Measurements from ENCODE around the gene ANKS3. TPM values are rescaled to one million over a fixed set of nuclear protein-coding genes. Genes with fewer than 3 reads are reported as not detected.
A peak's percentile ranks its signal among the peaks of the same experiment; 100 is the strongest.

The ANKS3 gene
- total and polyA plus RNA-seq, 2 of the 8 experiments (the other 6 are each of a cell fraction or from before 2014, with no cell fraction given), result 15.5 to 23.9 TPM

GRCh38 chr16:4768549-4769305 is 34.7 kb upstream of the ANKS3 start (continued):
- TF ChIP-seq CHD7 (IDR thresholded peaks at IDR 0.05; ENCODE audit: insufficient replicate concordance, low read length) (no peak), EP300 (IDR thresholded peaks at IDR 0.05; ENCODE audit: borderline replicate concordance in 1 of 2, low read depth in 2 of 2, low read length in 2 of 2) (no peak), KDM4A (IDR thresholded peaks at IDR 0.05; ENCODE audit: low read depth, low read length, severe bottlenecking) (peak; percentile 55), TAF1 (IDR thresholded peaks at IDR 0.05; ENCODE audit: low read depth, low read length) (peak; percentile 56), SIN3A (conservative IDR thresholded peaks at IDR 0.05 in 1 of 2, IDR thresholded peaks at IDR 0.05 in 1 of 2; ENCODE audit: low read depth in 1 of 2, low read length in 2 of 2) (peak in 1 of 2 experiments; percentile 75; a peak in 1 of 4 replicates), CREB1 (IDR thresholded peaks at IDR 0.05) (0 out of 2 replicates have a peak, but pooled peaks have one; percentile 37), SP1 (IDR thresholded peaks at IDR 0.05; ENCODE audit: low read depth, low read length) (no peak; the same call in 1 of the 2 replicates), POLR2A (IDR thresholded peaks at IDR 0.05; ENCODE audit: control extremely low read depth in 1 of 2, low read depth in 2 of 2, low read length in 2 of 2) (peak in 1 of 2 experiments; percentile 72; a peak in 2 of 3 replicates), SIX5 (IDR thresholded peaks at IDR 0.05; ENCODE audit: low read depth, low read length) (peak; percentile 80), MAFK (IDR thresholded peaks at IDR 0.05; ENCODE audit: low read depth, low read length) (no peak)

Measured in H1 (cell line).